Myocyte (in vitro differentiated cells): ENCODE results near the gene MSI2. TPM values are rescaled to one million over a fixed set of nuclear protein-coding genes. Genes with fewer than 3 reads are reported as not detected.

Experiments
- DNase-seq: peaks from one replicate; pipeline ENCODE4 v3.0.0-alpha.2; 2012; ENCODE audit warnings: low read depth
- total RNA-seq: library from RNA; depleted of rRNA; stranded (reverse); fragments of >200 nt; gene quantifications from 2 replicates; pipeline ENCODE4 v1.2.3, GENCODE V29; 2014

The MSI2 gene
- total RNA-seq, 1 donor from 2014 or later: 115 TPM

DNA sequence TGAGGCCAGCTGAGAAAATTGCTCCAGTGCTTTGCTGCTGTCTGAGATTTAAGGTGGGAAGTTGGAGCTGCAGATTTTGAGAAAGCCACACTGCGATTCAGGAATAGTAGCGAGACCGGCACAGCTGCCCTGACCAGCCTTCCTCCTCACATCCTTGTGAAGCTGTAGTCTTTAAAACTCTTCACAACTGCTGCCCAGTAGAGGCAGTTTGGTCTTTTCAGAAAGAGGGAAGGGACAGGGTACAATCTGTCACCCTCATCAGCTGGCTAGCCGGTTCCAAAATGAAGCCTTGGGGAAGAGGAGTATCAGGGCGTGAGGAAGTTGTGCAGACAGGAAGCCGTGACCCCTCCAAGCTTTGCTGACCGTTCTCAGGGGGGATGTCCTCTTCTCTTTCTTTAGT, 195.3 kb downstream of the MSI2 start:
- DNase-seq: no peak

DNA sequence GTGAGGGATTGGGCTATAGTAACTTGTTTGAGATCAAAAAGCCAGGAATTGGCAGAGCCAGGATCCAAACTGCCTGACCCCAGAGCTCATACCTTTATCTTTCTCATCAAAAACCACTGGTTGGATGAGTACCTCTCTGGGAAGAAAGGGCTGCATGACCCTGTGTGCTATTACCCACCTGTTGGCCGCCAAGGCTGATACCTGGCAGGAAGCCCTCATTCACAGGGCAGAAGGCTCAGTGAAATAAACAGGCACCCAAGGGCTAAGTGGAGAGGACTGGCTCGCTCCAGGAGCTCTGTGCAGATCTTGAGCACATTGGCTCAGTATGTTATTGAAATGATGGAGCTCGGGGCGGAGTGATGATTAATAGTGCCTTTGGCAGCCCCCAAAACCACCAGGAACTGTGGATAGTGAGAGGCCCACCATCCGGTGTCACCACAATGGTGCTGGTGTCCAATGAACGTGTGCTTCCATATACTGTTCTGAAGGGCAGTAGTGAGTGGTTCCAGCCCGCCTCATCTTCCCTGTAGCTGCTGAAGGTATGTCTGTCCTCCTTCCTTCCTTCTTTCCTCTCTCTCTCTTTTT, 197.6 kb downstream of the MSI2 start:
- DNase-seq: no peak

DNA sequence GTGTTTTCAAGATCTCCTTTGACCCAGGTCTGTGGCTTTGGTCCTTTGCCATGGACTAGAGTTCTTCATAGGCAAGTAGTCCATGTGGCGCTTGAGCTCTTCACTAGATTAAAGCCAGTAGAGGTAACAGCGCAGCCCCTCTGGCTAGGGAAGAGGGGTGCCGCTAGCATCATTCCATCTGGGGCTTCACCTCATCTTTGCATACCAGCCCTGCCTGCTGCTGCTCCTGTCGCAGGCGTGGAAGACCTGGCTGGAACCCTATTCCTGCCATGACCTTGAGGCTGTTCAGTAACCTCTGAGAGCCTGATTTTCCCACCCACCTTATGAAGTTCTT, 198.4 kb downstream of the MSI2 start:
- no peak for DNase-seq

DNA sequence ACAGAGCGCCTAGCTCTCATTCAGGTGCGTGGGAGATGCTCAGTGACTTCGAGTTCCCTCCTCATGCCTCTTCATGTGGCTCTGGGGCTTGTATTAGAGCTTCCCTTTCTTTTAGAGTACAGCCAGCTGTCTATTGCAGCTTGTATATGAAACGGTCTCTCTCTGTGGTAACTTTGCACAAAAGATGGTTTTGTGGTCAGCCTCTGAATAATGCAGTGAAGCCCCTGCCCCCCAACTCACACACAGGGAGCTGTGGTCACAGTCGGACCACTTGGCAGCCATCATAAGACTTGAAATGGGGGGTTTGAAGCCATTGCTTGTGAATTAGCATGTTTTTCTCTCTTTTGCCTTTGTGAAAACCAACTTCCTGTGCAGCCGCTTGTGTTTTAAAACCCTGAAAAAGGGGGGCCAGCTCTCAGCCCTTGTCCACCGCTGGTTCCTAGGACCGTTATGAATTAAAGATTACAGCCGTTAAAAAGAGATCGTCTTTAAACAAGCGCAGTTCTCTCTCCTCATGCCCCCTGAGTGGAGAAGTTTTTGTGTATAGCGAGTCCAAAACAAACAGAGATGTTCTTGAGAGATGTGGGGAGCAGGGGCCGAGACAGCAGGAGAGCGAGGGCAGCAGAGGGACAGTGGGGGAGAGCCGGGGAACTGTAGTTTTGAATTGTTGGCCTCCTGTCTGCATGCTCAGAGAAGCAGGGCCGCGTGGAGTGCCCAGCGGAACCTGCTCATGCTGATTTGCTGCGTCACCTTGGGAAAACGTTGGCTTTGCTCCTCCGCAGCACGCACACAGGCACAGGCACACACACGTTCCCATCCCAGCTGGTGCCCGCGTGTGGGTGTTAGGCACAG, 199.0 kb downstream of the MSI2 start:
- DNase-seq: peak; percentile 86

DNA sequence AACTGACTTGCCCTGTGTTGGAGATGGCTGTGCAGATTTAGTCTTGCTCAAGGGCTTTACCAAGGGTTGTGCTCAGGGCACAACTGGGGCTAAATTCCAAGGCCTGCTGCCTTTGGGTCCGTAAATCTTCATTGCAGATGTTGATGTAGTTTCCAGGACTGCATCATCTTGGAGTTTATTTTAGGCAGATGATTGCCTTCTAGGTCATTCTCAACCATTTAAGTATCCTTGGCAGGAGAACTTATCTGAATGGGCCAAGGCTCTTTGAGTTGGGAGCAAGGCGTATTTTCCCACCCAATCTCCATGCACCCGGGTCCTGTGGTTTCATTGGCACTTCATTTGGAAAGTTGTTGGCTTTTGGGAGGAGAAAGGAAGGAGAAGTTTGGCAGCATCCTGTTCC, 200.3 kb downstream of the MSI2 start:
- DNase-seq: no peak

DNA sequence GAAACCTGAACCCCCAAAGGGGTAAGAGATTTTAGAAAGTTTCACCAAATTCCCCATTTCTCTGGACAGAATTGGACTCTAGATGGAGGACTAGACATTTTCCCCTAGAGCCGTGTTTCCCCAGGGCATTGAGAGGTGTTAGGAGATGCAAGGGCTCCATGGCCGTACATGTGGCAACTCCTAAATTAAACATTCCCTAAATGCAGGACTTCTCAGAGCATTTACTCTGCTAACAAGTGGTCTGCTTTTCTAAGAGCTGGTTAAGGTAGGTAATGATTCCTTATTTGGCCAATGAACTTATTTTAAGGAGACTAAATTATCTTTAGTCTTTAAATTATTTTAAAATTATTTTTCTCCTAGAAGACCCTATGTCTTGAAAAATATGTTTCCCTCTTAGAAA, 200.9 kb downstream of the MSI2 start:
- no peak for DNase-seq

DNA sequence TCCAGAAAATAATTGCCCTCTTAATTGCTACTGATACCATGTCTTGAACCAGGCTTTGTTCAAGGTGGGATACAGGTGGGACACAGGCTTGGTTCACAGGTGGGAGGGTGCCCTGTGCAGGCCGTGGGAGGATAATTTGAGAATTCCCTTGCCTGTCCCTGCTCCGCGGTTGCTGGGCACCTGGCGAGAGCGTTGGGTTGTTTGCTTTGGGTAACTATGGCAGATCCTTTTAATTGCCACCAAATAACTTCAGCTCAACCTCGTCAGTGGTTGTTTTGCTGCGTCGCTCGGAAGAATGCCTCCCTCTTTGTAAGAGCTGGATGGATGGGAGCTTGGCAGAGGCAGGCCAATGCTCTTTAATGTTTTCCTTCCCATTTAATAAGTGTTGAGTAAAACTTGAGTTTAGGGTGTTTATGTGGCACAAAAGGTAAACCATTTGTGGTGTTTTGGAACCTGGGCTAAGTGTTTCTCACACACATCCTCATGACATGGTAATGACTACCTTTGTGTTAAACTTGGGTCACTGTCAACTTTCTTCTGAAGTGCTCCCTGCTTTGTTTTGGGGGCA, 202.5 kb downstream of the MSI2 start:
- DNase-seq: no peak

DNA sequence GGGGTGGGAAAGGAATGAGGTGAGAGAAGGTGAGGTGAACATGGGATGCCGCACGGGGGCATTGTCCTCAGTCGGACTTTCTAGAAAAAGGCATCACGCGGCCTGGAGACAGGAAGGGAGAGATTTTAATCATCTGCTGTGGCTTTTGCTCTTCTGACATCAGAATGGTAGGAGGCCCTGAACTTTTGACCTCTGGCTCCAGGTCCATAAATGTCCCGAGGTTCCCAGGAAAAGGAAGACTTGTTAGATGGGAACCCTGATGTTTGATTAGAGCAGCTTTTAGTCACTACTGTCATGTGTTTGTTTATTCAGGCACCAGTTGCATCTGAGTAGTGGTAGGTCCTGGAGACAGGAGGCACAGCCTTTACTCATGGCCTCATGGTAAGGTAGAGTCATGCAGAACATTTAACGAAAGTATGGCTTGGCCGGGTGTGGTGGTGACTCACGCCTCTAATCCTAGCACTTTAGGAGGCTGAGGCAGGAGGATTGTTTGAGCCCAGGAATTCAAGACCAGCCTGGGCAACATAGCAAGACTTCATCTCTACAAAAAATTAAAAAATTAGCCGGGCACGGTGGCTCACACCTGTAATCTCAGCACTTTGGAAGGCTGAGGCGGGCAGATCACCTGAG, 203.1 kb downstream of the MSI2 start:
- peak; percentile 71 for DNase-seq

DNA sequence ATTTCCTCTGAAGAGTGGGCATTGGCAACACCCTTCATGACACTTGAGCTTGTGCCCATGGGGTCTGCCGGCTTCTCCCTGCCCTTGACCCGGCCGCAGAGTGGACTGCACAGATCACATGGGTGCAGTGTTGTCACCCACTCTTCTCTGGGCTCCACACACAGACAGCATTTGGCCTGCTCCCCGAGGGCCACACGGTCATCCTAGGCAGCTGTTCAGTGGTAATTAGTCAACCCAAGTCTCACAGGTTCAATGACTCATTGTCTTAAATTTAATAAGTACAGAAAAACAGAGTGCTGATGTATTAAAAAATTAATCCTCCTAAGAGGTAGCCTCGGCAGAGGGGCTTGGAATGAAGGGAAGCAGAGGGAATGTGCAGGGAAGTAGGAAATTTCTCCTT, 204.8 kb downstream of the MSI2 start:
- DNase-seq: peak; percentile 96

DNA sequence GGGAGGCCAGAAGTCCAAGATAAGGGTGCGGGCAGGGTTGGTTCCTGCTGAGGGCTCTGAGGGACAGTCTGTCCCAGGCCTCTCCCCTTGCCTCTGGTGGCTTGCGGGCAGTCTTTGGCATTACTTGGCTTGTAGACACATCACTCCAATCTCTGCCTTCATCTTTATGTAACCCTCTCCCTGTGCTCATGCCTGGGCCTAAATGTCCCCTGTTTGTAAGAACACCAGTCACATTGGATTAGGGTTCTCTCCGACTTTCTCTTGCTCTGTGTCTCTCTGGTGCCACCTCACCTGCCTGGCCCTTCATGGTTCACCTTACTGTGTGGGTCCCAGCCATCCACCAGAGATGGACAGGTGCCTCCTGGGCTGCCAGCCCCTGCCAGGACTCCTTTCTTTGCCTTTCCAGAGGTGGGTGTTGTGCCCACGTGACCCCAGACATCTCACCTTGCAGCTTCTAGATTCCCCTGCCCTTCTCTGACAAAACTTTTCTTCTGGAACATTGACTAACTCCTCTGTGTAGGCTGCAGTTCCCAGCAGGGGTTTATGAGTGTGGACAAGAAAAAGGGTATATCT, 205.8 kb downstream of the MSI2 start:
- DNase-seq: no peak

DNA sequence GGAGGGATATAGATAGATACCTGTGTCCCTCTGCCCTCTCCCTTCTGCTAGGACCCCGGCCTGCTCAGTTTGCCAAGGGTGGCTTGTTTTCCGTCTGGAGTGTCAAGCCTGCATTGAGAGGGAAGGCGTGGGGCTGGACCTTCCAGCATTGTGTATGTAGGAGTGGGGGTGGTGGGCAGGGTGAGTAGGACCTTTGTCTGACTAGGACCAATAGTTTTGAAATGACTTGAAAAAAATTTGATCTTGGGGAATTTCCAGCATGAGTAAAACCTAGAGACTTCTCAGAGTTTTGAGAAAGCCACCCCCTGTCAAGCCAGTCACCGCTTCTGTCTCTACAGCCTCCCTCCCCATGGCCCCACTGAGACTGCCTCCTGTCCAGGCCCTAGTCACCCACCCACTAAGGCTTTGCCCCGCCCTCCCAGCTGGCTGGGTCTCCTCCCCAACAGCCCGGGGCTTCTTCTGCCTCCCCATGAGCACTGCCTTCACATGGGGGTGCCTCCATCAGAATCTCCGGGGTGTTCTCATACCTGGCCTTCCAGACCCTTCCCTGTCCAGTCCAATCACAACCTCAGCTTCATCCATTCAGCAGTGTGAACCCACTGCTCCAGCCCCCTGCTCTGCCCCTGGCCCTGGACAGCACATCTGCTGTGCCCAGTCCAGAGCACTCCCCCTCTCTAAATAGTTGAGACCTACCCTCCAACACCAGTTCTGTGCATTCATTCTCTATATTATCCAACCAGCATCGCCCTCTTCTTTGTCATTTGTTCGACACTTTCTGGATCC, 207.0 kb downstream of the MSI2 start:
- DNase-seq: peak; percentile 52

DNA sequence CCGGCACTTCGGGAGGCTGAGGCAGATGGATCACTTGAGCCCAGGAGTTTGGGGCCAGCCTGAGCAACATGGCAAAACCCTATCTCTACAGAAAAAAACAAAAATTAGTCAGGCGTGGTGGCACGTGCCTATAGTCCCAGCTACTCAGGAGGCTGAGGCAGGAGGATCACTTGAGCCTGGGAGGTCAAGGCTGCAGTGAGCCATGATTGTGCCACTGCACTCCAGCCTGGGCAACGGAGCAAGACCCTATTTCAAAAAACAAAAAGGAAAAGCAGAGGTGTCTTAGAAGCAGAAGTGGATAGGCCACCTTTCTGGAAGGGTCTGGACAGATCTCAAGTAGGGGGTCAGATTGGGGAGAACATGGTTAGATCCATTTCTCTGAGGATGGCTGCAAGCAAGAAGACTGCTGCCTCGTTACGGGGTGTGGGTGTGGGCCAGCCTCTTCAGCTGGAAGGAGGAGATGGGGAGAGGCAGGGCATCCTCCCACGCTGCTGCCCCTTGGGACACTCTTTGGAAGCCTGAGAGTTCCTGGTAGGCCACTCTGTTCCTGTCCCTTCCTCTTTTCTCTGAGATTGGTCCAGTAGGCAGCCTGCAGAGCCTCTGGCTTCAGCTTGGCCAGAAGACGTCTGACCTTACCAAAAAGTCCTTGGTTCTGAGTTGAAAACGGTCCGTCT, 208.0 kb downstream of the MSI2 start:
- DNase-seq: no peak

DNA sequence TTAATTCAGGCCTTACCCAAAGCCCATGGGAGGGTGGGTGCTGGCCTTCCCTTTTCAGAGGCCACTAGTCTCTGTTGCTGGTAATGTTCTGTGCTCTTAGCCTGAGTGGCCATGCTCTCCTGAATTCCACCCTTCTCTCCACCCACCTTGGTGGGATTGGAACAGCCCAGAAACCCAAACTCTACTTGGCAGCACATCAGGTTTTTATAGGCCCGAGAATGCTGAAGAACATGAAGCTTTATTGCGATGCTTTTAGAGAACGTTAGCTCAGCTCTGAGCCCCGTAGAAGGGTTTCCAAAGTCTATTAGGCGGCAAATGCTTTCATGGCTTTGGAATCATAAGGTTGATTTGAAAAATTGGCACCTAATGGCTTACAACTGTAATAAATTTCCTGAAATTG, 209.3 kb downstream of the MSI2 start:
- DNase-seq: no peak

DNA sequence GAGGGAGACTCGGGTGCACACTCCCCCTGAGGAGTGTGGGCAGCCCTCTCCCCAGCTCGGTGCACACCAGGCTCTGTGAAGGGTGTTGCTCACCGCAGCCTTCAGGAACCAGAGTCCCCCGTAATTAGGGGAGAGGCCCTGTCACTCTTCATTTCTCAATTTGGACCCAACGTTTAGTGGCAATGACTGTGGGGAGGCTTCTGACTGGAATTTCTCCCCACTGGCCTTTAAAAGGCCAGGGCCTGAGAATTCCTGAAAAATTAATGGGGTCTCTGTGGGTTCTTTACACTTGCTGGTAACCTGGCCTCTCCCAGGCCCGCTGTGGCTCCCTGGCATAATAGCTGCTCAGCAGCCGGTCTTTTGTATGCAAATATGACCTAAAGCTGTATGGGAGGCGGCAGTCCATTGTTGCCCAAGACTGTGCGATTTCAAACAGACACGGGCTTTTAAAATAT, 209.7 kb downstream of the MSI2 start:
- DNase-seq: no peak

DNA sequence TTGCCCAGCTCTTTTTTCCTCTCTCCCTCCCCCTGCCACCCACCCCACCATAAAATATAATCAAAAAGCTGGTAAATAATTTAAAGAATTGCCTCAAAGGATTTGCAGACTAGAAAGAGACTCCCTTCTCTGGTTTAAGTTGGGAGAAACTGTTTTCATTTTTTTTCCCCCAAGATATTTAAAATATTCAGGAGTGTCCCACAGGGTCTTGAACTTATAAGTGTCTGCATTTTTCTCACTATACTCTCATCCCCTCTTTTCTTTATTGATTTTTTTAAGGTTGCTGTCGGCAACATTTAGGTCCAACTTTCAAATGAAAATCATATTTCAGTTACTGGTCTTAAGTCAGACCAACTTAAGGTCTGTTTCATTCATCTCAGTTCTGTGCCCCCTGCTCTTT, 210.2 kb downstream of the MSI2 start:
- no peak for DNase-seq

DNA sequence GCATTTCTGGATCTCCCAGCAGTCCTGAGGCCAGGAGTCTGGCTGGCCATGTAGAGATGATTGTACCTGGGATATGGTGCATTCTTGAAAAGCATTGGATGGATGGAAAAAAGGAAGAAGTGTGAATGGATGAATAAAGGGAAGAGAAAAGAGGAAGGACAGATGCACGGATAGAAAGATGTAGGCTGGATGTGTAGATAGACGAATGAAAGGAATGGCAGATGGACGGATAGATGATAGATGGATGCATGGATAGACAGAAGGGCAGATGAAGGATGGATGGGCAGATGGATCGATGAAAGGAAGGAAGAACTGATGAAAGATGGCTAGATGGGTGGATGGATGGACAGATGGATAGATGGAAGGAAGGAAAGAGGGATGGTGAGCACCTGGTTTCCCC, 210.9 kb downstream of the MSI2 start:
- no peak for DNase-seq

DNA sequence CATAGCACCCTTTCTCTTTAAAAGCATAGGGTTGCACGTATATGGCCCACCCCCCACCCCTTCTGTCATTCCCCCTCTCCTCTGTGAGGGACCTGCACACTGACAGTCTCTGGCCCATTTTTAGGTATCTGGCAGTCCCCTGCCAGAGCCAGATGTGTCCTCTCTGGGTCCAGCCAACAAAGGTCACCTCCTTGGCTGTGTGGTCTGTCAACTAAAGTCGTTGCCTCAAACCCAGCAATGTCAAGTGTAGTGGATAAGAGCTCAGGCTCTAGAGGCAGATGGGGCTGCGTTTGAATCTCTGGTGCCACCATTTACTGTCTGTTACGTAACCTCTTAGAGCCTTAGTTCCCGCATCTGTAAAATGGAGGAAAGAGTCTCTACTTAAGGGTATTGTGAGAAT, 211.5 kb downstream of the MSI2 start:
- DNase-seq: no peak

DNA sequence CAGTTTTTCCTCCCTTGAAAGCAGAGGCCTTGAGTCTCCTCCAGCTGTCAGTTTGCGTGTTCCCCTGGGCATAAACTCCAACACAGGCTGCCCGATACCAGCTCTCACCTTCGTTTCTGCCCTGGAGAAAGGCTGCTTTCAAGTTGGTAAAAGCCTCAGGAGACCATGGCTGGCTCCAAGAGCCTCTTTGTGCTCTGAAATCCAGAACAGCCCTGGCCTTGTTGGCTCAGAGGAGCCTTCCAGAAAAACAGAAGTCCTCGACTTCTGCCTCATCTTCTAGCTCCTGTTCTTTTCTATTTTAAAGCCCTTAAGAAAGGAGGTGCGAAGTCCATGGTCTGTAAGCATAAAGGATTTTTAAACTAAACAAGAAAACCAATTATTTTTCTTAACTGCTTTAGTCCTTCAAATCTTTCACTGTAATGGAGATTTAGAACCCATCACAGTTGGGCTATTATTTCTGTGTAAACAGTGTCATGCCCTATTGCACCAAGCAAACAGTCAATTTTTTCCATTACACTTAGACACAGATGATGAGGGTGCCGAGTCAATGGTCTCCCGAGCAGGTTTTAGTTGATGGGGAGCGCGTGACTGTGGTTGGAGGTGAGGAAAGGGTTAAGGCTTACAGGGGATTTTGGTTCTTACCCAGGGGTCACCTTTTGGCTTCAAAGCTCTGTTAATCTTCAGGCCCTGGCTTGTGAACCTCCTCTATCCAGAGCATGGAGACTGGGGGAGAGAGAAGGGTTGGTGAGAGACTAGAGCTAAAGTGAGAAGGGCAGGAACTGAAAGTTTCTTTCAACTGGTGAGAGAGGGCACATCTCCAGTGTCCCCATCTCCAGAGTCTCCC, 212.8 kb downstream of the MSI2 start:
- DNase-seq: no peak

DNA sequence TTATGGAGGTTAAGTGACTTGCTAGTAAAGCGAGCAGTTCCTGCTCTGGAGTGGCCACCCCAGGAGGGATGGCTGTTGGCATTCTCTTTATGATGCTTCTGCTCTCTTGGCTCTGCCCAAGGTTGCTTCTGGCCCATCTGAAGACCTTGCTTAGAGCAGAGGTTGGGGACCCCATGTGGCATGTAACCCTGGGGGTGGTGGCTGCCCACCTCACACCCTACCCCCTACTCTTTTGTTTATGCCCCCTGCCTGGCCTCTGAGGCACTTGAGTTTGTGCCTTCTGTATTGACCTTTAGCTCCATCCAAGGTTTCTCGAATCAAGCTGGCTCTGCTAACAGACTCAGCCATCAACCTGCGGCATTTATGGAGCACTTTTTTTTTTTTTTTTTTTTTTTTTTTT, 214.6 kb downstream of the MSI2 start:
- DNase-seq: no peak
